ENCODE data around the gene ARHGAP30. TPM values are rescaled to one million over a fixed set of nuclear protein-coding genes. Genes with fewer than 3 reads are reported as not detected.

The ARHGAP30 gene
- total RNA-seq, 4 donors from 2014 or later: 6.1 to 14.1 (median 10.2) TPM

DNA sequence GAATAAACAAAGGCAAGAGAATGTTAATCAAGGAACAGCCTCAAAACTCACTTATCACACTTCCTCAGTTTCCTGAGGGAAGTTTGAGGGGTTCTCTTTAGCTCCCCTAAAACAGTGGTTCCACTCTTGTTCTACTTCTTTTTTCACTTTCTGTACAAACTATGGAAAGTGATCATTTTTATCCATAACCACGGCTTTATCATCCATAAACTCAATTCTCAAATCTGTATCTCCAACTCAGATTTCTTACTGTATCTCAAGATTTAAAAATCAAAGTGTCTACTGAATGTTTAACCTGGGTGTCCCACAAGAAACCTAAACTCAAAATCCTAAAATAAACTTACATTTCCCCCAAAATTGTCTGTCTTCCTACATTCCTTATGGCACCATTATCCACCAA lies 44.2 kb upstream of the ARHGAP30 start:
- TF ChIP-seq CTCF (IDR thresholded peaks at IDR 0.05) (no peak), POLR2A (IDR thresholded peaks at IDR 0.05) (no peak), EP300 (IDR thresholded peaks at IDR 0.05) (no peak)
- WGBS, 2 donors: 74 to 82% methylated on average over 1 of the region's 1 CpG
- no peaks in the 10 kb centered on the region for H3K27me3 ChIP-seq
- no peaks in the 10 kb centered on the region for H3K9me3 ChIP-seq
- peaks cover 0 to 55% (median 24%) of the 10 kb centered on the region in 4 donors for H3K4me1 ChIP-seq
- H3K27ac ChIP-seq: no peak overlapping the region
- no peak for DNase-seq (ENCODE audit: low spot score in 2 of 2)
- H3K4me3 ChIP-seq: no peak overlapping the region
- peaks cover 0 to 12% (median 0%) of the 10 kb centered on the region in 3 donors for H3K36me3 ChIP-seq

DNA sequence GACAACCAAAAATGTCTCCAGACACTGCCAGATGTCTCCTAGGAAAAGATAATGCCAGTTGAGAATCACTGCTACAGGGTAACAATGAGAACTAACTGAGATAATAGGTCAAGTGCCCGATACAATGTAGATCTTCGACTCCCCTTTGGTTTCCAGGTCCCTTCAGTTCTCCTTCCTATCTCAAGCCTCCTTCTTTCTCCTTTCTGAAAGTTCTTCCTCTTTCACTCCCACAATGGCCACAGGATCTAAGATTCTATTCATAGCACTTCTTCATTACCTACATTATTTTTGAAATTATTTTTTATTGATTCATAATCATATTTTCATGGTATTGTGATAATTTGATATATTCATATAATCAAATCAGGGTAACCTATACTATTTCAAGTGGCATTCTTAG lies 41.8 kb upstream of the ARHGAP30 start:
- Histone ChIP-seq H3K9me3 (no peaks in the 10 kb centered on the region), H3K36me3 (peaks cover 0 to 12% (median 0%) of the 10 kb centered on the region in 3 donors), H3K4me3 (no peak overlapping the region), H3K27me3 (no peaks in the 10 kb centered on the region), H3K4me1 (peaks cover 0 to 42% (median 10%) of the 10 kb centered on the region in 4 donors), H3K27ac (no peak overlapping the region)
- 82 to 87% methylated on average over 2 of the region's 2 CpGs for WGBS, 2 donors
- no peak for DNase-seq (ENCODE audit: low spot score in 2 of 2)
- TF ChIP-seq CTCF (IDR thresholded peaks at IDR 0.05) (no peak), POLR2A (IDR thresholded peaks at IDR 0.05) (no peak), EP300 (IDR thresholded peaks at IDR 0.05) (no peak)

DNA sequence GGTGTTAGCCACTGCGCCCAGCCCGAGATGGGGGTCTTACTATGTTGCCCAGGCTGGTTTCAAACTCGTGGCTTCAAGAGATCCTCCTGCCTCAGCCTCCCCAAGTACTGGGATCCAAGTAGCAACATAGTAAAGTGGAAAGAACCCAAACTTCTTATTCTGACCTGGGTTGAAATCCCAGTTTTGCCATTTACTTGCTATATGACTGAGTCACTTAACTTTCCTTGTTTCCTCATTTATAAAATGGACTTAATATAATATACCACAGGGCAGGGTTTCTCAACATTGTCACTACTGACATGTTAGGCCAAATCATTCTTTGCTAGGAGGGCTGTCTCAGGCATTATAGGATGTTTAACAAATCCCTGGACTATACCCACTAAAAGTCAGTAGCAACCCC lies 41.4 kb upstream of the ARHGAP30 start:
- WGBS, 2 donors: 88 to 92% methylated on average over 3 of the region's 3 CpGs
- TF ChIP-seq POLR2A (IDR thresholded peaks at IDR 0.05) (no peak), CTCF (IDR thresholded peaks at IDR 0.05) (no peak), EP300 (IDR thresholded peaks at IDR 0.05) (no peak)
- no peaks in the 10 kb centered on the region for H3K9me3 ChIP-seq
- no peak for DNase-seq (ENCODE audit: low spot score in 2 of 2)
- H3K27me3 ChIP-seq: no peaks in the 10 kb centered on the region
- peaks cover 0 to 12% (median 0%) of the 10 kb centered on the region in 3 donors for H3K36me3 ChIP-seq
- no peak overlapping the region for H3K27ac ChIP-seq
- H3K4me3 ChIP-seq: no peak overlapping the region
- H3K4me1 ChIP-seq: peaks cover 0 to 38% (median 6%) of the 10 kb centered on the region in 4 donors

GRCh38 chr1:161106431-161106830 lies 36.7 kb upstream of the ARHGAP30 start:
- H3K9me3 ChIP-seq: no peaks in the 10 kb centered on the region
- H3K4me3 ChIP-seq: no peak overlapping the region
- 95 to 97% methylated on average over 1 of the region's 1 CpG for WGBS, 2 donors
- TF ChIP-seq POLR2A (IDR thresholded peaks at IDR 0.05) (no peak), EP300 (IDR thresholded peaks at IDR 0.05) (no peak), CTCF (IDR thresholded peaks at IDR 0.05) (no peak)
- H3K27me3 ChIP-seq: no peaks in the 10 kb centered on the region
- H3K4me1 ChIP-seq: no peaks in the 10 kb centered on the region
- H3K27ac ChIP-seq: no peak overlapping the region
- H3K36me3 ChIP-seq: peaks cover 0 to 23% (median 4%) of the 10 kb centered on the region in 3 donors
- DNase-seq (ENCODE audit: low spot score in 2 of 2): no peak

DNA sequence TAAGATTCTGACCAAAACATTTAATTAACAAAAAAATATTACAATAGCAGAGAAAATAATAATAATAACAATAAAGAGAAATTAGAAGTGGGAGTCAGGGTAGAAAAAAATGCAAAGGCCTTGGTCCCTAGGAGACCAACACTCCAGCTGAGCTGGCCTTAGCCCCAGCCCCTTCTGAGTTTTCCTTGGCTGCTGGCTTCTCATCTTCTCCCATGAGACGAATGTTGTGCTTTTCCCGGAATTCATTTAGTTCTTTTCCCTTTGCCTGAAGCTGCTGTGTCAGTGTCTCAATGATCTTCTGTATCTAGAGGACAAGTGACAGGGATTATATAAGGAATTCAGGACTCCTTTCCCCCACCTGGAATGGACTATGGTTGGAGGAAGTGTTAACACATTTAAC lies 30.9 kb upstream of the ARHGAP30 start:
- WGBS, 2 donors: 36 to 45% methylated on average over 2 of the region's 2 CpGs
- Histone ChIP-seq H3K9me3 (no peaks in the 10 kb centered on the region), H3K4me3 (no peak overlapping the region), H3K27me3 (no peaks in the 10 kb centered on the region), H3K27ac (peak overlapping the region in 1 of 4 donors; percentile 20), H3K36me3 (peaks cover 0 to 36% (median 4%) of the 10 kb centered on the region in 3 donors), H3K4me1 (peaks cover 0 to 33% (median 10%) of the 10 kb centered on the region in 4 donors)
- no peak for DNase-seq (ENCODE audit: low spot score in 2 of 2)
- TF ChIP-seq POLR2A (IDR thresholded peaks at IDR 0.05): no peak
- no peak for TF ChIP-seq EP300 (IDR thresholded peaks at IDR 0.05)
- no peak for TF ChIP-seq CTCF (IDR thresholded peaks at IDR 0.05)

All from tibial nerve (tissue), 4 donors.